ENCODE measurements around the gene FAM124A.
A peak's percentile ranks its signal among the peaks of the same experiment; 100 is the strongest.
"Not testable (repeated sequence)": the region's sequence is repeated elsewhere in the genome, so short reads cannot be mapped to it uniquely, and the experiment has no call there.

The FAM124A gene

DNA sequence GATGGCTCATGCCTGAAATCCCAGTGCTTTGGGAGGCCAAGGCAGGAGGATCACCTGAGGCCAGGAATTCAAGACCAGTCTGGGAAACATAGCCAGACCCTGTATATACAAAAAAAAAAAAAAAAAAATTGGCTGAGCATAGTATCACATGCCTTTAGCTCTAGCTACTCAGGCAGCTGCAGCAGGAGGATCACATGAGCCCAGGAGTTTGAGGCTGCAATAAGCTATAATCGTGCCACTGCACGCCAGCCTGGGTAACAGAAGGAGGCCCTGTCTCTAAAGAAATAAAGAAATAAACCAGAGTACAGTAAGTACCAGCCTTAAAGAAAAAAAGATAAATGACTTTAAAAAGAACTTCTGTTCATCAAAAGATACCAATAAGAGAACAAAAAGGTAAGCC lies 52.9 kb downstream of the FAM124A start:
- no peak for DNase-seq

DNA sequence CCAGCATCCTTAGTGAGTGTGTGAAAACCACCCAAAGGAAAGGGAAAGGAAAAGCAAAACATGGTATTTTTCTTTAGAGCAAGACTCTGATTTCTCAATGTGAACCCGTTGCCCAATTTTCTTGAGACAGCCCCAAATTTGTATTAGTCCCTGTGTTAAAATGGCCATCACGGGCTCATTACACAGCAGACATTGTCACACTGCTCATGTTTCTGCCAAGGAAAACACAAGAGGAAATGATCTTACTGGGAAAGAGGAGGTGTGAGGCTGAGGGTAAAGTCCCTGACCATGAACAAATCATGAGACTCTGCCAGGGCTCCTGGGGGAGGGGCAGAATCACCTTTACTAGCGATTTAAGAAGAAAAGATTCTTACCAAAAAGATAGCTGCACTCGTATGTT lies 54.4 kb downstream of the FAM124A start:
- DNase-seq, result no peak

DNA sequence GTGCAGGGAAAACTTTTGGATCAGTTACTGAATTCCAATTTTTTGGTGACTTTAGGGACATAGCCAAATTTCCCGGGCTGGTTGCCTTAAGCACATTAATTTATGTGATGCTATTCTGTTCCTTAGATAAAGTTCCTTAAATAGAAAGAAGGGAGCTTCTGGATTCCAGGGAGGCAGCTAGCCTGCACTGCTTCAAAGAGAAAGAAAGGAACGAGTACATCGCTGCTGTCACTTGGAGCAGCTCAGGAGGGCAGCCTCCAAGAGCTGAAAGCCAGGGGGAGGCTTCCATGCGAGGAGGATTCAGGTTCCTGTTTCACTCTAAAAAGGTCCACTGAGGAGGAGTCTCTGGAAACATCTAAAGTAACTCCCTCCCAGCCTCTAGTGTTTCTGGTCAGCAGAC lies 55.7 kb downstream of the FAM124A start:
- no peak for DNase-seq

DNA sequence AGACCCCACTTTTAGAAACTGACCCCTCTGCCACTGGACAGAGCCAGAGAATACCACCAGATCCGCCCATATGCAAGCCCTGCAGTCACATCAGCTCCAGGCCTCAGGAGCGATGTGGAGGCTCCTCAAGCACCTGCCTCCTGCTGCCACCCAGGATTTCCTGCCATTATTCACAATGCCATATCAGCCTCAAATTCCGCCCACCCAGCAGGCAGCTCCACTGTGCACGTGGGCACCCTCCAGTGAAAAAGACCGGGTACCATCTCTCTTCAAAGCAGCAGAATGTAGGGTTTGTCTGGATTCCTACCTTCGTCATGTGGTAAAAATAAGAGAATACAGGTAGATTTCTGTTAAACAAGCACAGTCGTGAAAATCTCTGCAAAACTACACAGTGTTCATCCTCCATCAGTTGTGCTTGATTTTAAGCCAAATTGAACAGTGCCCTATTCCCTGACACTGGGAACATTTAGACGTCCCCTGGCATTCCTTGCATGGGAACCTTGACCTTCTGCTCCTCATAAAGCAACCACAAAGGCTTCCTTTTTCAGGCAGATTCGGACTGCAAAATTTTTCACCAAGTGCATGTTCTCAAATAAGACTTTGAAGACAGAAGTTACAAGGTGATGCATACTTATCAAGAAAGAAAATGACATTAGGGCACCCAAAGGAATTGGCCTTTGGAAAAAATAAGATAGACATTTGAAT lies 56.4 kb downstream of the FAM124A start:
- DNase-seq, result no peak

DNA sequence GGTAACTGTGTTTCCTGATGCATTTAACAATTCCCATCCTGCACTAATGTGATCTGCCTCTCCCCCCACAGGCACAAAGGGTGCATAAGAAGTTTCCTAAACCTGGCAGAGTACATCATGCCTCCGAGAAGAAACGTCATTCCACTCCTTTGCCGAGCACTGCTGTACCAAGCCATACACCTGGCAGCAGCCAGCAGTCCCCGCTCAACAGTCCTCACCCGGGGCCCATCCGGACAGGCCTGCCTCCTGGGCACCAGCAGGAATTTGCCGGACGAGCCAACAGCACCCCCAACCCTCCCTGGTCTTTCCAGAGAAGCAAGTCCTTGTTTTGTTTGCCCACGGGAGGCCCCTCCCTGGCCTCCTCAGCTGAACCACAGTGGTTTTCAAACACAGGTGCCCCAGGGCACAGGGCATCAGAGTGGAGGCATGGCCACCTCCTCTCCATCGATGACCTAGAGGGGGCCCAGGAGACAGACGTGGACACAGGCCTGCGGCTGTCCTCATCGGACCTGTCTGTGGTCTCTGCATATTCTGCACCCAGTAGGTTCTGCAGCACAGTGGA lies 58.3 kb downstream of the FAM124A start:
- DNase-seq, result no peak

DNA sequence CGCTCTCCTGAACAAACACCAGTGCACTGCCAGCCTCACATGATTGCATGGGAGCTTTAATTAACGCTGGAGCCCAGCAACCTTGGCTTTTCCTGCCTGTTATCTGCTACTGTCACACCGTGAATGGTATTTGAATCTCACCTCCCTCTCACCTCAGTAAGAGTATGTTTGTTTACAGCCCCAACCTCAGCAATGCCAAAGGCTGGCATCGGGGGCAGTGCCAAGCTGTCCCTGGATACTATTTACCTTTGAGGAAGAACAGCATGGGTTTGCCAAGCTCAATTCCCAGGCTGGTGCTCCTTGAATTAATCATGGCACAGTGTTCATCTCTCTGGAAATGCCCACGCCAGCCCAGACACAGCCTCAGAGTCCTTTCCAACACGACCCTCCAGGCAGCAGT lies 60.1 kb downstream of the FAM124A start:
- no peak for DNase-seq

DNA sequence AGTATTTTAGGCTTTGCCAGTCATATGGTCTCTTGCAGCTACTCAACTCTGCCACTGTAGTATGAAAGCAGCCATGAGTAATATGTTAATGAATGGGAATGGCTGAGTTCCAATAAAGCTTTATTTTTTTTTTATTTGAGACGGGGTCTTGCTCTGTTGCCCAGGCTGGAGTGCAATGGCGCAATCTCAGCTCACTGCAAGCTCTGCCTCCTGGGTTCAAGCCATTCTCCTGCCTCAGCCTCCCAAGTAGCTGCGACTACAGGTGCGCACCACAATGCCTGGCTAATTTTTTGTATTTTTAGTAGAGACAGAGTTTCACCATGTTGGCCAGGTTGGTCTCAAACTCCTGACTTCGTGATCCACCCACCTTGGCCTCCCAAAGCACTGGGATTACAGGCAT lies 60.7 kb downstream of the FAM124A start:
- DNase-seq, result not testable (repeated sequence)

DNA sequence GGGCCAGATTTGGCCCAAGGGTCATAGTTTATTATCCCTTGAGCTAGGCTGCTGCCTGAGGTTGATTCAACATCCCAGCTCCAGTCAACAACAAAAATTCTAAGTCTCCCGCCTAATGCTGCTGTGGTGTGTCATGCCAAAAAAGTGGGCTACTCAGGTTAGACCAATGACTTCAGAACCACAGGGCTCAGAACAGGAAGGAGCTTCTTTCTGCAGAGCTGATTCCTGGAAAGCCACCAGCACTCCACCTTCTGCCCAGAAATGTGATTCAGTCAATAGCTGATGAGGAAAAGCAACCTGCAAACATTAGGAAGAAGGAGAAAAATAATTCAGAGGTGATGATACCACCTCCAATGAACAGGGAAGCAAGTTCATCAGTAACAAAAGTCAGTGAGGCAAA lies 61.2 kb downstream of the FAM124A start:
- no peak for DNase-seq

DNA sequence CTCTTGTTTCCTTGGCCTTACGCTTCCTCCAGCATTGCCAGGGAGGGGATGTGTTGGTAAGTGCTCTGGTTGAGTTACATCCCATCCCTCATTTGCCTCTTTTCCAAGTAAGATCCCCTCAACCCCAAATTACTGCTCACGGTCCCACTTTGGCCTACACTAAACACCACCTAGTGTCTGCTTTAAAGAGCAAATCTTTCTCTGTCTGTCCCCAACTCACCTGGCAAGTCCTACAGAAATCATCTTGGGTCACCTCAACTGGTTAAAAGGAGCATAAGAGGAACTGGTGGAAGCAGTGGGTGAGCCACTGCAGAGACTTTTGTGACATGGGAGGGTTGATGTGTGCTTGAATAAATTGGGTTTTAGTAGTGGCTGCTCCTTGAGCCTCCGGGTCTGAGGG lies 62.1 kb downstream of the FAM124A start:
- DNase-seq, result no peak

DNA sequence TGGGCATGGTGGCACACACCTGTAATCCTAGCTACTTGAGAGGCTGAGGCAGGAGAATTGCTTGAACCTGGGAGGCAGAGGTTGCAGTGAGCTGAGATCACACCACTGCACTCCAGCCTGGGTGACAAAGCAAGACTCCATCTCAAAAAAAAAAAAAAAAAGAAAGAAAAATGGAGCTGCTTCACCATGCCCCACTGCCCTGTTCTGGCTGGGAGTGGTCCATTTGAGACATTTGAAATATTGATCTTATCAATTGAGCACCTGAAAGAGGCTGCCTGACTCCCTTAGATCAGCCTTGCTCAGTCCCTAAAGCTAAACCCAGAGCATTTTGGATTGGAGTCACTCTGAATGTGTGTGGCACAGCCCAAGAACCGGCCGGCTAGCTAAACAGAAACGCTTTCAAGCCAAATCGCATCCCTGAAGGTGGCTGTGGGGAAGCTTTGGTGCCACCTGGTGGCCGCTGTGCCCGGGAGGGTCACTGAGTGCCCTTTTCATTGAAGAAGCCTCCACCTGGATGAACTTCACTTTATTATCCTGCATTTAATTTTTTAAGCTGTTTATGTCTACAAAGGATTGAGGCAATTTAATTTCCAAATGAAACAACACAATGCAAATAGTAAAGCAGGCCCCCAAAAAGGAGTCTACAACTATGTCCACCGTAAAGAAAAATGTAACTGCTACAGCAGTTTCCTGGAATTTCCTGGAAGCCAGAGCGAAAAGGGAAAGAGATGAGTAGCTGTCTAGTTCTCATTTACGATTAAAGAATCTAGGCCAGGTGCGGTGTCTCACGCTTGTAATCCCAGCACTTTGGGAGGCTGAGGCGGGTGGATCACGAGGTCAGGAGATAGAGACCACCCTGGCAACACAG lies 64.2 kb downstream of the FAM124A start:
- peak; percentile 79 for DNase-seq

DNA sequence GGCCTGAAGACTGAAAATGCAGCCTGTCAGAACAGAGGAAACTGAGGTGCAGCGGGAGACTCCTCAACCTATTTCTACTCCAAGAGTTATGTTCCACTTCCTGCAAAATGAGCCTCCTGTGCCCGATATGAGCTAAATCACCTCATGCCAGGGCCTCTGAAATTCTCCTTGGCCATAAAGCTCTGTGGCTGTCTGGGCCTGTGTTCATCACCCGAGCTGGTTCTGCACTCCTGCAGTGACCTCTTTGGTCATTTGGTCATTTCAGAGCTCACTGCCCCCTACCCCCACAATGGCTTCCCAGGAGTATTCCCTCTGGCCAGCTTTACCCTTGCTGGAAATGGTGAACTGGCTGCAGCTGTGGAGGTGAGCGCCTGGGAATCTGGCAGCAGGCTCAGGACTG lies 65.6 kb downstream of the FAM124A start:
- no peak for DNase-seq

DNA sequence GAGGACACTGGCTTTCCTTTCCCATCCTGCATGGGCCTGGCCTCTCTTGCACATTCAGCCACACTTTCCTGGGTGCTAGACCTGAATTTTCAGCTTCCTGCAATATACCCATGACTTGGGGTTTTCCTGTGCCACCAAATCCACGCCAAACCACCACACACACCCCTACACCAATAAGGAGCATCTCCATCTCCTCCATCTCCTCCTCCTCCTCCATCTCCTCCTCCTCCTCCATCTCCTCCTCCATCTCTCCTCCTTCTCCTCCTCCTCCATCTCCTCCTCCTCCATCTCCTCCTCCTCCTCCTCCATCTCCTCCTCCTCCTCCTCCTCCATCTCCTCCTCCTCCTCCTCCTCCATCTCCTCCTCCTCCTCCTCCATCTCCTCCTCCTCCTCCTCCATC lies 66.1 kb downstream of the FAM124A start:
- not testable (repeated sequence) for DNase-seq

DNA sequence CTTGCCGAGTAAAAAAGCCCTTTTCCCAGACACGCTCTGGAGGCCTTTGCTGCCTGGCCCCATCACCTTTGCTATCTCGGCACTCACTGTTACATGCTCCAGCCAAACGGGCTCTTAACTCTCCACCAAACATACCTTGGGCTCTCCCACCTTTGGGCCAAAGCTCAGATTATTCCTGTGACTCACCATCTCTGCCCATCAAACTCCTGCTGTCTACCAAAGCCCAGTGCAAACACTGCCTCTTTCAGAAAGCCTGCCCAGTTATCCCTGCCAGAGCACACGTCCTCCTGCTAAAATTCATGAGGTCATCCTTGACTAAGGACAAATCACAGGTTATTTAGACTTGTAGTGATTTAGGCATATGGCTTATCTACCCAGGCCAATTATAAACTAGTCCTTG lies 69.1 kb downstream of the FAM124A start:
- DNase-seq, result no peak

DNA sequence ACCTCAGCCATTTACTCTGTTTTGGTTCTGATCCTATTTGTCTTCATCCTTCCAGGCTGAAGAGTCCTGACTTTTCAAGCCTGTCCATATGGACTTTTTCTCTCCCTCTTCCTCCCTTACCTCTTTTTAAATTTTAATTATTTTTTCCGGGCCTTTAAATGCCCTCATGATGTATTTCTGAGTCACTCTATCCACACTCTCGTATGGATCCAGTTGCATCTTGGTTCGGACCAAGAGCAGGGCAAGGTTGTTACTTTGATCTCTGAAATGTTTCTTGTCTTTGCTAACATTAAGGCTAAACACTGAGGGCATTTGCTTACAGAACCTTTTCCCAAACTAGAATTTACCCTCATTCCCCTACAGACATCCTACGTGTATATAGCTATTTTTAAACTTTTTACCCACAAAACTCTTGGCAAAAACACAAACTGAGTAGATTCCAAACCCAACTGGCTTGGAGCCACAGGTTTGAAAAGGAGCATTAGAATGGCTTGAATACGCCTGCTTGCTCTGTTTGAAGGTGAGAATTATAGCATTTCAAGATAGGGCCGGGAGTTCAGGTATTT lies 69.9 kb downstream of the FAM124A start:
- DNase-seq, result no peak

DNA sequence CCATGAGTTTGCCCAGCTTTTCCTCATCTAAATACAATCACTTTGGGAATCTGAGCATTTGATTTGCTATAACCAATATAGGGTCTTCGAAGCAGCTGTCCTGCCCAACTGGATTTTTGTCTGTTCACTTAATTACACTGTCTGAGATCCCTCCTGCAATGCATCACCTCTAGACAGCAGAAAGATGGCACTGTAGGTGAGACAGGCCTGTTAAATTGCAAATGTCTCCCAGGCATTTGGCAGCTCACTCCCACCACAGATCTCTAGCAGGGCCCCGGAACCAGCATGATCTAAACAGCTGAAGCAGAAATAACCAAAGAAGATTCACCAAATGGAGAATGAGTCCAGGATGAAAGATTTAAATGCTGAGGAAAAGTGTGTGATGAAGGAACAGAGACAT lies 75.4 kb downstream of the FAM124A start:
- DNase-seq, result no peak

DNA sequence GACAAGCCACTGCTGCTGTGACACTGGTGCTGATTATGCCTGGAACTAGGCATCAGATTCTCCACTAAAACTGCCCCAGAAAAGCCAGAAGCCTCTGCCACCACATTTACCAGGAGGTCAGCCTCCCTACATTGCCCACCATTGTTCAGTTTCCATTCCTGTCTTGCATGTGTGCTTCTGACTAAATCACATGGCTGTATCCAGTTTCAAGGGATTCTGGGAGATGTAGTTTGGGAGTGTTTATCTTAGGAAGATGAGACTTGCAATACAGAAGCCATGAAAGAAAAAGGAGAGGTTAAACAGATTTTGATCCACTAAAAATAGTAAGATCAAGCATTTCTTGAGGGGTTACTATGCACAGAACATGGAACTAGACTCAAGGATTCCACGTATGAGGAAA lies 76.6 kb downstream of the FAM124A start:
- no peak for DNase-seq

DNA sequence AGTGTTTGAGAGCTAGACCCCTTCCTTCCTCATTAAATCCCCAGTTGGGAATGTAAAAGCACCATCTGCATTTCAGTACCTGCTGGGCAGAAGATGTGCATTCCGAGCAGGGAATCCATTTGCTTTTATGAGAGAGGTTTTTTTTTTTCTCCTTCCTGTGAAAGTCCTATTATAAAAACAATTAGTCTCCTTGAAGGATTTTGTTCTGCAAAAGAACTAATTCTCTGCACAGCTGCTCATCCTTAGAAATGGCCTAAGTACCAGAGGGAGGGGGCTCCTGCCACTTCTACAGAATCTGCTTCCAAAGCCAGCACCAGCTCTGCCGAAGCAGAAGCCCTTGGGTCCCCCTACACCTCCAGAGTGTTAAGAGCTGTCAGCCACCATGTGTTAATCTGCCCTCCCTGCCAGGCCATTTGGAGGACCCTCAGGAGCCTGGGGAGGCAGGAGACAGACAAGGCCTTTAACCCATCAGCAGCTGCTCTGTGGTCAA lies 80.9 kb downstream of the FAM124A start:
- DNase-seq, result no peak

DNA sequence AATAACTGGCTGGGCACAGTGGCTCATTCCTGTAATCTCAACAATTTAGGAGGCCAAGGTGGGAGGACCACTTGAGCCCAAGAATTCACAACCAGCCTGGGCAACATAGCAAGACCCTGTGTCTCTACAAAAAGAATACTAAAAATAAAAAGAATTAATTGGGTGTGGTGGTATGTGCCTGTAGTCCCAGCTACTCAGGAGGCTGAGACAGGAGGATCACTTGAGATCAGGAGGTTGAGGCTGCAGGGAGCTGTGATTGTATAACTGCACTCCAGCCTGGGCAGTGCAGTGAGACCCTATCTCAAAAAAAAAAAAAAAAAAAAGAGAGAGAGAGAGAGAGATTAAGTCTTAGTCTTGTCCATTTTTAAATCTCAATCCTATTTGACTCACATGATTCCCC lies 81.7 kb downstream of the FAM124A start:
- DNase-seq, result no peak

DNA sequence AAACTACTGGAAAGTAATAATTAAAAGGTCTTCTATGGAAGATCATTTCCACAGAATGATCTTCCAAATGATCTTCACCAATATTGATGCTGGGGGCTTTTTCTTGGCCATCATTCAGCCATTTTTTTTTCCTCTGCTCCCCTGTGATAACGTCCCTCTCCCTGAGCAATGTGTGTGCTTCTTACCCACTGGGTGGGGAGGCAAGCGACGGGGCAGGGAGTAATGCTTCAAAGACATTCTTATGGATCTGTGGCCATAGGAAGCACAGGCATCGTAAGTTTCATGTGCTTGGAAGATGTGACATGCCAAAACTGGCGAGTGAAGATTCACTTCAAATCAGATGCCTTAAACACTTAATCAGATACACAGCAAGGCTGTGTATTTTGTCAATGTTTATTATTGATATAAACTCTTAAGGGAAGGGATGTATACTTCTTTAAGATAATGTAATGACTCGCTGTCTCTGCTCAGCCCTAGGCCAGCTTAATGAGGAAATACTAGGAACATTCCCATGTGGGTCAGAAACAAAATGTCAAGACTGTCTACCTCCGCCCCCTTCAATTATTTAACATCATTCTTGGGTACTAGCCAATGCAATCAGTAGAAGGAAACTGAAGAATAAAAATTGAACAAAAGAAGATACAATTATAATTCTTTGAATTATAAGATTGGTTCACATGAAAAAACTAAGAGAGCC lies 83.2 kb downstream of the FAM124A start:
- no peak for DNase-seq

DNA sequence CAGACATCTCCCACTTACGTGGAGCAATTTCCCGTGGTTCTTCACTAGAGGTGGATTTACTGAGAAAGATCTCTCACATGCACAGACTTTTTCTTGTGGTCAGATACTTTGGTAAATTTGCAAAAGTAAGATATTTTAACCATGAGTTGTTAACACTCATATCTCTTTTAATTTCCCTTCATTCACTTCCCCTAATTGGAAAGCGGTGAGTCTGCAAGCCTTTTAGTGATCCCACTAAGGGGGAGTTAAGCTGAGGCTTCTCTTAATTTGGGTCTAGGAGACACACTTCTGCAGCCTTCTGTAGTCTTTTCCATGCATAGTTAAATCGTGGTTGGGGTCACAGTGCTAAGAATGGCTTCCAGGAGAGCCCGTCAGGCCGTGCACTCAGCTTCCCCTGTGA lies 86.6 kb downstream of the FAM124A start:
- DNase-seq, result no peak

DNA sequence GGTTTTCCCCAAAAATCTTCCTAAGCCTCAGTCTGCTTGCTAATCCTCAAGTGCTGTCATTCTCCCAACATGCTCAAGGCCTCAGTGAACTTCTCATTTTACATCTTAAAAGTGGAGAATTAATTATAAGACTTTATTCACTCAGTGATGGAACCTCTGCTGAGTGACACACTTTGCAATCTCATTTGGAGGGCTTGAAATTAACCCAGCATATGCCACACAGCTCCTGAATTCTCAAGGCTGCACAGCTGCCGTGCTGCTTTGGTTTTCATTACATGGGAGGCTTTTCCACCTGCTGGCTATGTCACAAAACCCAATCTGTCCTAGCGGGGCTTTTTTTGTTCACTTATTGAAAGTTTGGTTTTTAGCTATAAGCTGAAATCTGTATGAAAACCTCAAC lies 89.0 kb downstream of the FAM124A start:
- no peak for DNase-seq

DNA sequence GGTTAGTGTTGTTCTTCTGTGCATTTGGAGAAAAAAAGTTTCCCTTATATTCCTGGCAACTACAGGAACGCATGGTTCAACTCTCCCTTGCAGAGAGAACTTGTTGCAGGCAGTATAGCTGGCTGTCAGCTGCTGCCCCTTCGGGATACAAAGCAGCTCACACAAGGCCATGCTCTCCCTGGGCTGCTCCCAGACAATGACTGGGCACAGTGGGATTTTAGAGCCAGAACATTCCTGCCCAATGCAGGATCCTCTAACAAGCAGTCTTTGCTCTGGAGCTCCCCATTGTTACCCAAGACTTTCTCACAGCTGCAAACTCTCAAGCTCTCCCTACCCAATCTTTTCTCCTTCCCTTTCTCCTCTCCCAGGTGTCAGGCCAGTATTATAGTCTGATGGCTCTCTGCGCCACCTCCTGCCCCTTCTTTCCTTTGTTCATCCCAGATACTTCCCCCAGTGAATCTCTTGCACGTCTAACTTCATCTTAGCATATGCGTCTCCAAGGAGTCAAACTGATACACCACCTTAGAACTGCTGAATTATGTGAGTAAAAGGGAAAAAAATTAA lies 89.8 kb downstream of the FAM124A start:
- DNase-seq, result no peak

DNA sequence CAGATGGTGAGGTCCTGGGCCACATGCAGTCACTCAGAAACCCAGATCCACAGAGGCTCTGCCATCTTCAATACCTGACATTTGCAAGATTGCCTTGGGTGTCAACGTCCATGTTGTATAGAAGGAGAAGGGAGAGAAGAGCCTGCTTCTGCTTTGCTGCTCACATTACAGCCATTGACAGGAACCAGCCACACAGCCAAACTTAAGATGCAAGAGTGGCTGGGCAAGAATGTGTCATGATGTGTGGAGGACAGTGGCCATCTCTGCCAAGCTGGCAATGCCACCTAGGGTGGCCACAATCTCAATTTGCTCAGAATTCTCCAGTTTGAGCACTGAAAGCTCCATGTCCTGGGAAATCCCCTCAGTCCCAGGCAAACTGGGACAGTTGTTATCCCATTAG lies 91.4 kb downstream of the FAM124A start:
- DNase-seq, result no peak
